HEK293T (cell line): ENCODE data around the gene TMEM179.

Source experiments
- CTCF ChIA-PET: fragments of 350-600 bp; formaldehyde crosslinking; extraction: SDS; loops from one replicate; lab custom pipeline; 2021; ENCODE audit warnings: antibody characterized with exemption, inconsistent platforms; lab: Yijun Ruan, JAX
- POLR2A ChIA-PET: fragments of 350-600 bp; formaldehyde crosslinking; extraction: SDS; loops from one replicate; lab custom pipeline; 2020; ENCODE audit warnings: antibody characterized with exemption, inconsistent platforms; lab: Yijun Ruan, JAX
- DNase-seq: peaks from one replicate; pipeline ENCODE4 v3.0.0; 2012; ENCODE audit warnings: mixed read lengths; ENCODE audit errors: extremely low spot score
- ARNT ChIP-seq: fragments of 450-650 bp; IDR thresholded peaks from 2 replicates; pipeline ENCODE4 v1.6.1; 2017; ENCODE audit warnings: mild to moderate bottlenecking
- BHLHE40 ChIP-seq: fragments of 450-650 bp; IDR thresholded peaks from 2 replicates; pipeline ENCODE4 v1.6.1; 2016; ENCODE audit warnings: mild to moderate bottlenecking, moderate library complexity, borderline replicate concordance
- CTBP1 ChIP-seq: fragments of 450-650 bp; IDR thresholded peaks from 2 replicates; pipeline ENCODE4 v1.6.1; 2016; ENCODE audit warnings: borderline replicate concordance
- ELF4 ChIP-seq: fragments of 450-650 bp; IDR thresholded peaks from 2 replicates; pipeline ENCODE4 v1.6.1; 2017; ENCODE audit warnings: antibody characterized with exemption
- FOXA1 ChIP-seq: fragments of 450-650 bp; IDR thresholded peaks from 2 replicates; pipeline ENCODE4 v1.6.1; 2016; ENCODE audit warnings: mild to moderate bottlenecking
- FOXK2 ChIP-seq: fragments of 450-650 bp; IDR thresholded peaks from 2 replicates; pipeline ENCODE4 v1.6.1; 2016; ENCODE audit warnings: mild to moderate bottlenecking
- FOXM1 ChIP-seq: fragments of 450-650 bp; IDR thresholded peaks from 2 replicates; pipeline ENCODE4 v1.6.1; 2017; ENCODE audit warnings: mild to moderate bottlenecking, borderline replicate concordance
- HDGF ChIP-seq: fragments of 450-650 bp; IDR thresholded peaks from 2 replicates; pipeline ENCODE4 v1.6.1; 2017; ENCODE audit warnings: antibody characterized with exemption, borderline replicate concordance
- L3MBTL2 ChIP-seq: fragments of 450-650 bp; conservative IDR thresholded peaks from 2 replicates; pipeline ENCODE4 v1.6.1; 2016; ENCODE audit warnings: mild to moderate bottlenecking
- LEF1 ChIP-seq: fragments of 450-650 bp; IDR thresholded peaks from 2 replicates; pipeline ENCODE4 v1.6.1; 2017; ENCODE audit warnings: mild to moderate bottlenecking, borderline replicate concordance
- NFRKB ChIP-seq: fragments of 450-650 bp; IDR thresholded peaks from 2 replicates; pipeline ENCODE4 v1.6.1; 2016; ENCODE audit warnings: mild to moderate bottlenecking, moderate library complexity
- SP1 ChIP-seq: fragments of 450-650 bp; IDR thresholded peaks from 2 replicates; pipeline ENCODE4 v1.6.1; 2017
- SUZ12 ChIP-seq: fragments of 450-650 bp; IDR thresholded peaks from 2 replicates; pipeline ENCODE4 v1.6.1; 2016; ENCODE audit warnings: mild to moderate bottlenecking
- TARDBP ChIP-seq: fragments of 450-650 bp; IDR thresholded peaks from 2 replicates; pipeline ENCODE4 v1.6.1; 2016
- ZNF384 ChIP-seq: fragments of 450-650 bp; IDR thresholded peaks from 2 replicates; pipeline ENCODE4 v1.6.1; 2016
- TF ChIP-seq, protein P1 (sequence below): fragments of 450-650 bp; IDR thresholded peaks from 2 replicates; pipeline ENCODE4 v1.6.1; 2016

Gene TMEM179

DNA sequence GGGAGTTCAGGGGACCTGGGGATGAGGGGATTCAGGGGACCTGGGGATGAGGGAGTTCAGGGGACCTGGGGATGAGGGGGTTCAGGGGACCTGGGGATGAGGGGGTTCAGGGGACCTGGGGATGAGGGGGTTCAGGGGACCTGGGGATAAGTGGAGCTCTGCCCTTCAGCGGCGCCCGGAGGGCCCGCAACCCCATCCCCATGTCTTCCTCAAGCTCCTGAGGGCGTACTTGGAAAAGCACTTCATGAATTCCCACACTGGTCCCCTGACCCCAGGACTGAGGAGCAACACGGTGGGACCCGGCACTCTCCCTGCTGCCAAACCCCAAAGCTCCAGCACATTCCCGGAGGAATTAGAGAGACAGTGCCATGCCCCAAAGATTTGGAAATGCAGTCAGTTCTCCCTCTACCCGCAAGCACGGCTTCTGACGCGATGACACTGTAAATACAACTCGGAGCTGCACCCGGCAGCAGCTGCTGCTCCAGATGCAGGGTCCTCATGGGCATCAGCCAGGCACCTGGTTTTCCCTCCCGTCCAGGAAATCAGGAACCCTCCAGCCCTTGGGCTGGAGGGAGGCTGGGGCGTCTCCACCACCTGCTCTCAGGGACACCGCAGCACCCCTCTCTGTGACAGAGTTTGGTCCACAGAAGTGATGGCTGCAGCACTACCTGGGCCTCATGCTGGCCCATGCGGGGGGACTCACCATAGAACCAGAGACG is 57.8 kb downstream of the TMEM179 start:
- no peak for TF ChIP-seq FOXM1
- no peak for TF ChIP-seq TARDBP
- TF ChIP-seq L3MBTL2: no peak
- TF ChIP-seq SUZ12: no peak
- TF ChIP-seq ELF4: no peak
- TF ChIP-seq ARNT: no peak
- TF ChIP-seq LEF1: no peak
- TF ChIP-seq ZNF384: no peak
- no peak for TF ChIP-seq NFRKB
- TF ChIP-seq SP1: no peak
- no peak for TF ChIP-seq BHLHE40
- no peak for TF ChIP-seq FOXK2
- no peak for TF ChIP-seq CTBP1
- TF ChIP-seq, protein P1, sequence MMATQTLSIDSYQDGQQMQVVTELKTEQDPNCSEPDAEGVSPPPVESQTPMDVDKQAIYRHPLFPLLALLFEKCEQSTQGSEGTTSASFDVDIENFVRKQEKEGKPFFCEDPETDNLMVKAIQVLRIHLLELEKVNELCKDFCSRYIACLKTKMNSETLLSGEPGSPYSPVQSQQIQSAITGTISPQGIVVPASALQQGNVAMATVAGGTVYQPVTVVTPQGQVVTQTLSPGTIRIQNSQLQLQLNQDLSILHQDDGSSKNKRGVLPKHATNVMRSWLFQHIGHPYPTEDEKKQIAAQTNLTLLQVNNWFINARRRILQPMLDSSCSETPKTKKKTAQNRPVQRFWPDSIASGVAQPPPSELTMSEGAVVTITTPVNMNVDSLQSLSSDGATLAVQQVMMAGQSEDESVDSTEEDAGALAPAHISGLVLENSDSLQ: no peak
- no peak for TF ChIP-seq FOXA1
- ChIA-PET CTCF (interaction anchor here (0.9 kb wide), 1 partner anchor 237 kb away, joined by 3 read pairs; no protein-coding TSS in a partner anchor), POLR2A (no interaction called here)
- DNase-seq: no peak

DNA sequence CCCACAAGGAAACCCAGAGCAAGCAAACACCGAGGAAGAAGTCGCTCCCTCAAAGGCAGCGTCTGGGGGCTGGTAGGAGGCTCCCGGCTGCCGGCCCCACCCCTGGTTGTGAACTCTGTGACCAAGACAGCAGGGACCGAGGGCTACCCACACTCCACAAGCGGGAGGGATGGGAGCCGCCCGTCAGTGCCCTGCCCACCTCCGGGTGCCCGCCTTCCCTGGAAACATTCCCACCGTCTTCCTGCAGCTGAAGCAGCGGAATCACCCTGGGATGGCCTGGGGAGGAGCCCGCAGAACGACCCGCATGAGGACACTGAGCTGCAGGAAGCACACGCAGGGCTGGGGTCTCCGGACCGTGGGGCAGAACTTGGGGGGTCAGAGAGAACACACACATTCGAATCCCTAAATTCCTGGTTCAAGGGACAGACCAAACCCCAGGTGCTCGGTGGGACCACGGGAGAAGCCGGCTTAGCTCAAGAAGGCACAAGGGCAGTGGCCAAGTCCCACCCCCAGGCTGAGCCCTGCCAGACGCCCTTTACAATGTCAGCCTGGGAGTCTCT is 58.5 kb downstream of the TMEM179 start:
- CTCF ChIA-PET: no interaction called here
- POLR2A ChIA-PET: interaction anchor here (0.5 kb wide), 1 partner anchor 10 kb away, joined by 3 read pairs; no protein-coding TSS in a partner anchor
- TF ChIP-seq ELF4: no peak
- no peak for TF ChIP-seq FOXK2
- TF ChIP-seq BHLHE40: no peak
- TF ChIP-seq LEF1: no peak
- no peak for TF ChIP-seq TARDBP
- no peak for TF ChIP-seq FOXA1
- TF ChIP-seq SUZ12: no peak
- TF ChIP-seq CTBP1: no peak
- no peak for TF ChIP-seq L3MBTL2
- DNase-seq: no peak

DNA sequence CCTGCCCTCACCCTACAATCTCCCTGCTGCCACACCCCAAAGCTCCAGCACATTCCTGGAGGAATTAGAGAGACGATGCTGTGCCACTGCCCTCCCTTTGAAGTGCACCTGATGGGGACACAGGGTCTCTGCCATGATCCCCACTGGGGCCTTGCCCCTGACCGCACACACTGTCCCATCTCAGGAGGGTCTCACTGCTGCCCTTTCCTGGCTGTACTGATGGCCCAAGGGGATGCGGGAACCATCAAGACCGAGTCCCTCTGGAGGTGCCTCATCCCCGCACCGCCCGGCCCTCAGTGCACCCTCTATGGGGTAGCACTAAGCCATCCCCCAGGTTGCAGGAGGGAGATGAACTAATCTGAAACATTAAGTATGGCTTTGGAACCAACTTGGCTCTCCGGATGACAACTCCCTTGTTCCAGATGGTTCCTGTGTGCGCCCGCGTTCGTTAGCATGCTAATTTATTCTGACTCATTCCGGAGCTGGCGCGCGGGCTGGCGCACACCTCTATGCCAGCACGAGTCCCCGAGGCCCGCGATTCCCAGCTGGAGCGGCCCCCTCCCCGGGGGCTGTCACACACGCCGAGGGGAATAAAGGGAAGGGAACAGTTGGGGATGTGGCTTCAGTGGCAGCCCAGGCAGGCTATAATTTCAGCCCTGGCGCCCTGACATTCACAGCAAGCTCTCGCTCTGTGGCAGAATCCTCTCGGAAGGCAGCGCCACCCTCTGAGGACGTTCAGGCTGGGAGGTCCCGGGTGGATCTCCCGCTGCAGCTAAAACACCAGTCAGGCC is 59.2 kb downstream of the TMEM179 start:
- POLR2A ChIA-PET: interaction anchor here (0.5 kb wide), 1 partner anchor 9 kb away, joined by 3 read pairs; no protein-coding TSS in a partner anchor
- no peak for DNase-seq
- TF ChIP-seq ELF4 (no peak), BHLHE40 (no peak), SP1 (no peak), L3MBTL2 (no peak), FOXK2 (no peak), ZNF384 (no peak), FOXA1 (no peak), NFRKB (no peak), SUZ12 (no peak), LEF1 (no peak), HDGF (no peak), TARDBP (no peak), ARNT (no peak), FOXM1 (no peak), CTBP1 (no peak)
- TF ChIP-seq, protein P1: no peak
- CTCF ChIA-PET: no interaction called here

DNA sequence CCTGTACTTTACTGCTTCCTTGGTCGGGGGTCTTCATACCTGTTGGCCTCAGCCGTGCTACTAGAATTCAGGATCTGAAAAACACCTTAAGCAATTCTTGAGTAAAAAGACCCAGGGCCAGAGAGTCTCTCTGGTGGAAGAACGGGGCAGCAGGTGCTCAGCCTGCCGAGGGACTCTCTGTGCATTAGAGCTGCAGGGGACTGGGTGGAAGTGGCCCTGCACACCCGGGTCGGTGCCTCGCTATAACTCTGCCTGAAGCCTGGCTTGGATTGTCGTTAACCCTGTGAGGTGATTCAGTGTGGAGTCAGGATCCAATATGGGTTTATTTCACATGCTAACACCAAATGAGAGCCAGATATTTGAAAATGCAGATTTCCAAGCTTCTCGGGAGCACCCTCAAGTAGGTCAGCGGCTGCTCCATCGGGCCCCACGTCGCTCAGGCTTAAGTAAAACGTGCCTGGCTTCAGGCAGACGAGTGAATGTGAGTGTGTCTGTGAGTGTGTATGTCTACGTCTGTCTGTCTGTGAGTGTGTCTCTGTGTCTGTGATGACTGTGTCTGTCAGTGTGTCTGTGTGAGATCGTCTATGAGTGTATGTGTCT is 60.1 kb downstream of the TMEM179 start:
- no peak for DNase-seq
- POLR2A ChIA-PET: no interaction called here
- CTCF ChIA-PET: no interaction called here
- TF ChIP-seq, protein P1: no peak
- no peak for TF ChIP-seq ELF4
- no peak for TF ChIP-seq HDGF
- TF ChIP-seq BHLHE40: no peak
- no peak for TF ChIP-seq NFRKB
- TF ChIP-seq SP1: no peak
- no peak for TF ChIP-seq ARNT
- no peak for TF ChIP-seq SUZ12
- TF ChIP-seq ZNF384: no peak
- TF ChIP-seq FOXK2: no peak
- no peak for TF ChIP-seq CTBP1
- no peak for TF ChIP-seq FOXA1
